Measurements from ENCODE around the gene SMCO4. TPM values are rescaled to one million over a fixed set of nuclear protein-coding genes. Genes with fewer than 3 reads are reported as not detected.

The SMCO4 gene
- total RNA-seq, 1 experiment from 2014 or later = 14.1 TPM

DNA sequence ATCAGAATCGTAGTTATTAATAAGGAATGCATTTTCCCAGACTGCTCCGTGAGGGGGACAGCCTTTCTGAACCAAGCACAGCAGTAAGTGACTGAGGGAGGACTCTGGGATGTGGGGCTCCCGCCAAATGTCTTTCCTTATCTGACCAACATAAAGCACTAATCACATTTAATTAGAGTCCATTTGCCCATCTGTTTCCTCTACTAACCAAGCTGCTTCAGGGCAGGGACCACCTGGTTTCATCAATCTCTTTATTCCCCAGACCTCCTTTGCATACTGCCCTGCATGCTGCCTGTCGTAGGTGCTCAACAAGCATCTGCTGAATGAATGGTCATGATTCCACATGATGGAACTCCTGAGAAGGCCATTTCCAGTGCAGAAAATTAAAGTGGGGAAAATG, 29.4 kb downstream of the SMCO4 start:
- in situ Hi-C loops (cut with HindIII; ENCODE audit: low pct_unique_long_range_greater_than_20kb, low sequenced_read_pairs) (no loop called here), intact Hi-C loops (cut with micrococcal nuclease; ENCODE audit: unreplicated experiment) (no loop called here)
- Histone ChIP-seq H3K36me3 (ENCODE audit: control insufficient read depth, insufficient read depth, low read length) (no peaks in the 10 kb centered on the region), H3K4me1 (ENCODE audit: control insufficient read depth, insufficient read depth, low read length) (no peaks in the 10 kb centered on the region), H3K27me3 (ENCODE audit: control insufficient read depth, insufficient read depth, low read length) (no peaks in the 10 kb centered on the region), H3K9me3 (ENCODE audit: control insufficient read depth, insufficient read depth, low read depth, low read length) (no peaks in the 10 kb centered on the region), H3K4me3 (ENCODE audit: low read depth in 2 of 2, low read length in 2 of 2) (no peak overlapping the region), H3K27ac (ENCODE audit: low read length) (no peak overlapping the region)
- BruUV-seq (replicated peaks) = no TSS peak
- DNase-seq (ENCODE audit: low read depth, low spot score) (no peak), ATAC-seq (no peak)
- CTCF ChIA-PET = no interaction called here
- TF ChIP-seq POLR2AphosphoS5 (IDR thresholded peaks at IDR 0.05; ENCODE audit: low read depth, low read length) (no peak), TCF7L2 (IDR thresholded peaks at IDR 0.05; ENCODE audit: low read depth, low read length) (no peak), SIN3A (IDR thresholded peaks at IDR 0.05; ENCODE audit: borderline replicate concordance, insufficient read depth, low read depth, low read length) (no peak), CTCF (IDR thresholded peaks at IDR 0.05) (no peak)
- TF ChIP-seq, protein P1, sequence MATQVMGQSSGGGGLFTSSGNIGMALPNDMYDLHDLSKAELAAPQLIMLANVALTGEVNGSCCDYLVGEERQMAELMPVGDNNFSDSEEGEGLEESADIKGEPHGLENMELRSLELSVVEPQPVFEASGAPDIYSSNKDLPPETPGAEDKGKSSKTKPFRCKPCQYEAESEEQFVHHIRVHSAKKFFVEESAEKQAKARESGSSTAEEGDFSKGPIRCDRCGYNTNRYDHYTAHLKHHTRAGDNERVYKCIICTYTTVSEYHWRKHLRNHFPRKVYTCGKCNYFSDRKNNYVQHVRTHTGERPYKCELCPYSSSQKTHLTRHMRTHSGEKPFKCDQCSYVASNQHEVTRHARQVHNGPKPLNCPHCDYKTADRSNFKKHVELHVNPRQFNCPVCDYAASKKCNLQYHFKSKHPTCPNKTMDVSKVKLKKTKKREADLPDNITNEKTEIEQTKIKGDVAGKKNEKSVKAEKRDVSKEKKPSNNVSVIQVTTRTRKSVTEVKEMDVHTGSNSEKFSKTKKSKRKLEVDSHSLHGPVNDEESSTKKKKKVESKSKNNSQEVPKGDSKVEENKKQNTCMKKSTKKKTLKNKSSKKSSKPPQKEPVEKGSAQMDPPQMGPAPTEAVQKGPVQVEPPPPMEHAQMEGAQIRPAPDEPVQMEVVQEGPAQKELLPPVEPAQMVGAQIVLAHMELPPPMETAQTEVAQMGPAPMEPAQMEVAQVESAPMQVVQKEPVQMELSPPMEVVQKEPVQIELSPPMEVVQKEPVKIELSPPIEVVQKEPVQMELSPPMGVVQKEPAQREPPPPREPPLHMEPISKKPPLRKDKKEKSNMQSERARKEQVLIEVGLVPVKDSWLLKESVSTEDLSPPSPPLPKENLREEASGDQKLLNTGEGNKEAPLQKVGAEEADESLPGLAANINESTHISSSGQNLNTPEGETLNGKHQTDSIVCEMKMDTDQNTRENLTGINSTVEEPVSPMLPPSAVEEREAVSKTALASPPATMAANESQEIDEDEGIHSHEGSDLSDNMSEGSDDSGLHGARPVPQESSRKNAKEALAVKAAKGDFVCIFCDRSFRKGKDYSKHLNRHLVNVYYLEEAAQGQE (IDR thresholded peaks at IDR 0.05; ENCODE audit: insufficient read depth in 1 of 2, low read depth in 2 of 2, low read length in 1 of 2) = no peak
- POLR2A ChIA-PET = no interaction called here

- no peaks in the 10 kb centered on the region for H3K36me3 ChIP-seq (ENCODE audit: control insufficient read depth, insufficient read depth, low read length)
- in situ Hi-C loops (cut with HindIII; ENCODE audit: low pct_unique_long_range_greater_than_20kb, low sequenced_read_pairs) (no loop called here), intact Hi-C loops (cut with micrococcal nuclease; ENCODE audit: unreplicated experiment) (no loop called here)
- TF ChIP-seq CTCF (IDR thresholded peaks at IDR 0.05) (no peak), TCF7L2 (IDR thresholded peaks at IDR 0.05; ENCODE audit: low read depth, low read length) (no peak), POLR2AphosphoS5 (IDR thresholded peaks at IDR 0.05; ENCODE audit: low read depth, low read length) (no peak)
- CTCF ChIA-PET = no interaction called here
- BruUV-seq (replicated peaks) = no TSS peak
- DNase-seq (ENCODE audit: low read depth, low spot score) (no peak), ATAC-seq (no peak)
- POLR2A ChIA-PET = no interaction called here
- no peaks in the 10 kb centered on the region for H3K9me3 ChIP-seq (ENCODE audit: control insufficient read depth, insufficient read depth, low read depth, low read length)
- no peaks in the 10 kb centered on the region for H3K4me1 ChIP-seq (ENCODE audit: control insufficient read depth, insufficient read depth, low read length)
- no peak overlapping the region for H3K27ac ChIP-seq (ENCODE audit: low read length)
- H3K27me3 ChIP-seq (ENCODE audit: control insufficient read depth, insufficient read depth, low read length) = no peaks in the 10 kb centered on the region
- H3K4me3 ChIP-seq (ENCODE audit: low read depth in 2 of 2, low read length in 2 of 2) = no peak overlapping the region
Measured at GRCh38 chr11:93512949-93513667, 30.1 kb downstream of the SMCO4 start.

Data from Panc1 (cell line).